Tibial nerve (tissue), 4 donors: ENCODE results near the gene FAM13B. TPM values are rescaled to one million over a fixed set of nuclear protein-coding genes. Genes with fewer than 3 reads are reported as not detected.
"Not testable (repeated sequence)": the region's sequence is repeated elsewhere in the genome, so short reads cannot be mapped to it uniquely, and the experiment has no call there.

Source experiments
- DNase-seq, 2 donors: peaks; one replicate each; pipeline ENCODE4 v3.0.0-alpha.2; 2019; ENCODE audit warnings: low spot score in 2 of 2
- H3K27ac ChIP-seq, 4 donors: fragments of 200-600 bp; sonication (generic) in 3 of 4; one replicate each; pipeline ENCODE4 v1.5.1; 2017 to 2019; ENCODE audit warnings: mild to moderate bottlenecking in 1 of 4
- H3K27me3 ChIP-seq, 2 donors: fragments of 200-600 bp; sonication (generic) in 1 of 2; one replicate each; pipeline versions ENCODE4 v1.5.1 to v1.6.0; 2017 to 2019
- H3K36me3 ChIP-seq, 3 donors: fragments of 200-600 bp; sonication (generic); one replicate each; pipeline ENCODE4 v1.5.1; 2018 to 2019
- H3K4me1 ChIP-seq, 4 donors: fragments of 200-600 bp; sonication (generic) in 3 of 4; one replicate each; pipeline ENCODE4 v1.5.1; 2017 to 2019
- H3K4me3 ChIP-seq, 4 donors: fragments of 200-600 bp; sonication (generic) in 3 of 4; one replicate each; pipeline ENCODE4 v1.5.1; 2017 to 2019; ENCODE audit warnings: mild to moderate bottlenecking in 1 of 4, moderate library complexity in 1 of 4
- H3K9me3 ChIP-seq, 4 donors: fragments of 200-600 bp; sonication (generic) in 3 of 4; one replicate each; pipeline ENCODE4 v1.5.1; 2017 to 2019
- CTCF ChIP-seq, 5 experiments: fragments of 200-600 bp in 3 of 5; fragments of 450-650 bp in 2 of 5; sonication (generic) in 3 of 5; IDR thresholded peaks; one replicate each; pipeline ENCODE4 v1.5.1; 2016 to 2019; ENCODE audit warnings: antibody characterized with exemption in 5 of 5, mild to moderate bottlenecking in 3 of 5, moderate library complexity in 2 of 5
- EP300 ChIP-seq, 2 donors: sonication (generic); formaldehyde crosslinking; IDR thresholded peaks; one replicate each; pipeline ENCODE4 v1.6.1; 2017; ENCODE audit warnings: antibody characterized with exemption in 2 of 2, mild to moderate bottlenecking in 1 of 2
- POLR2A ChIP-seq, 2 donors: fragments of 450-650 bp; IDR thresholded peaks; one replicate each; pipeline ENCODE4 v1.6.1; 2017; ENCODE audit warnings: antibody characterized with exemption in 2 of 2, mild to moderate bottlenecking in 2 of 2, moderate library complexity in 2 of 2
- WGBS, 2 donors: methylation state at CpG; one replicate each; pipeline ENCODE4 v1.1.5; 2018; 5-methylcytosine and 5-hydroxymethylcytosine counted together
- total RNA-seq, 4 donors: library from RNA; depleted of rRNA; stranded (reverse); fragments of >200 nt; gene quantifications; one replicate each; pipeline ENCODE4 v1.1.0, GENCODE V29; 2016

The FAM13B gene
- total RNA-seq, 4 donors from 2014 or later = 59.4 to 85.9 (median 72.3) TPM

GRCh38 chr5:137945825-137946224, 87.1 kb downstream of the FAM13B start:
- TF ChIP-seq CTCF (IDR thresholded peaks at IDR 0.05) (no peak), EP300 (IDR thresholded peaks at IDR 0.05) (no peak), POLR2A (IDR thresholded peaks at IDR 0.05) (no peak)
- Histone ChIP-seq H3K36me3 (peaks cover 0 to 97% (median 9%) of the 10 kb centered on the region in 3 donors), H3K4me3 (no peak overlapping the region), H3K4me1 (no peaks in the 10 kb centered on the region), H3K9me3 (no peaks in the 10 kb centered on the region), H3K27ac (no peak overlapping the region), H3K27me3 (no peaks in the 10 kb centered on the region)
- no peak for DNase-seq
- whole genome bisulfite sequencing, 2 donors = 95 to 98% methylated on average over 1 of the region's 1 CpG

GRCh38 chr5:137944280-137944679, 88.6 kb downstream of the FAM13B start:
- H3K36me3 ChIP-seq = peaks cover 0 to 99% (median 16%) of the 10 kb centered on the region in 3 donors
- WGBS, 2 donors = 99% methylated on average over 4 of the region's 4 CpGs
- not testable (repeated sequence) for H3K27me3 ChIP-seq, H3K9me3 ChIP-seq, DNase-seq, H3K4me1 ChIP-seq, H3K4me3 ChIP-seq, H3K27ac ChIP-seq

GRCh38 chr5:137939331-137939730, 93.5 kb downstream of the FAM13B start:
- Histone ChIP-seq H3K36me3 (peaks cover 0 to 77% (median 7%) of the 10 kb centered on the region in 3 donors), H3K4me3 (no peak overlapping the region), H3K9me3 (no peaks in the 10 kb centered on the region), H3K27ac (no peak overlapping the region), H3K4me1 (no peaks in the 10 kb centered on the region), H3K27me3 (no peaks in the 10 kb centered on the region)
- WGBS, 2 donors = 82 to 83% methylated on average over 7 of the region's 7 CpGs
- DNase-seq = no peak
- no peak for TF ChIP-seq CTCF (IDR thresholded peaks at IDR 0.05)
- TF ChIP-seq EP300 (IDR thresholded peaks at IDR 0.05) = no peak
- TF ChIP-seq POLR2A (IDR thresholded peaks at IDR 0.05) = no peak

- H3K4me3 ChIP-seq = no peak overlapping the region
- H3K27ac ChIP-seq = no peak overlapping the region
- peaks cover 0 to 71% (median 7%) of the 10 kb centered on the region in 3 donors for H3K36me3 ChIP-seq
- 89% methylated on average over 1 of the region's 1 CpG for WGBS, 2 donors
- no peak for DNase-seq
- H3K9me3 ChIP-seq = no peaks in the 10 kb centered on the region
- peaks cover 0 to under 1% (median 0%) of the 10 kb centered on the region in 4 donors for H3K4me1 ChIP-seq
- TF ChIP-seq POLR2A (IDR thresholded peaks at IDR 0.05) (no peak), CTCF (IDR thresholded peaks at IDR 0.05) (no peak), EP300 (IDR thresholded peaks at IDR 0.05) (no peak)
- H3K27me3 ChIP-seq = no peaks in the 10 kb centered on the region
These were observed 94.1 kb downstream of the FAM13B start for GRCh38 chr5:137938751-137939143.

GRCh38 chr5:137937994-137938750, 94.7 kb downstream of the FAM13B start:
- Histone ChIP-seq H3K4me1 (peaks cover 0 to 7% (median 0%) of the 10 kb centered on the region in 4 donors), H3K4me3 (no peak overlapping the region), H3K27ac (no peak overlapping the region), H3K36me3 (peaks cover 0 to 65% (median 7%) of the 10 kb centered on the region in 3 donors), H3K9me3 (no peaks in the 10 kb centered on the region), H3K27me3 (no peaks in the 10 kb centered on the region)
- no peak for TF ChIP-seq POLR2A (IDR thresholded peaks at IDR 0.05)
- no peak for TF ChIP-seq EP300 (IDR thresholded peaks at IDR 0.05)
- no peak for TF ChIP-seq CTCF (IDR thresholded peaks at IDR 0.05)
- no peak for DNase-seq
- 78 to 79% methylated on average over 1 of the region's 1 CpG for WGBS, 2 donors
